NOMO-1 treated with DMSO at 0.1 percent for 48 hours (cell line): ENCODE measurements around the gene SLIT1.
A peak's percentile ranks its signal among the peaks of the same experiment; 100 is the strongest.
"Not testable (repeated sequence)": the region's sequence is repeated elsewhere in the genome, so short reads cannot be mapped to it uniquely, and the experiment has no call there.

Experiments used
- DNase-seq: peaks from one replicate; lab custom pipeline; 2025; ENCODE audit not compliant: unreplicated experiment; lab: John Stamatoyannopoulos, UW

SLIT1 gene

DNA sequence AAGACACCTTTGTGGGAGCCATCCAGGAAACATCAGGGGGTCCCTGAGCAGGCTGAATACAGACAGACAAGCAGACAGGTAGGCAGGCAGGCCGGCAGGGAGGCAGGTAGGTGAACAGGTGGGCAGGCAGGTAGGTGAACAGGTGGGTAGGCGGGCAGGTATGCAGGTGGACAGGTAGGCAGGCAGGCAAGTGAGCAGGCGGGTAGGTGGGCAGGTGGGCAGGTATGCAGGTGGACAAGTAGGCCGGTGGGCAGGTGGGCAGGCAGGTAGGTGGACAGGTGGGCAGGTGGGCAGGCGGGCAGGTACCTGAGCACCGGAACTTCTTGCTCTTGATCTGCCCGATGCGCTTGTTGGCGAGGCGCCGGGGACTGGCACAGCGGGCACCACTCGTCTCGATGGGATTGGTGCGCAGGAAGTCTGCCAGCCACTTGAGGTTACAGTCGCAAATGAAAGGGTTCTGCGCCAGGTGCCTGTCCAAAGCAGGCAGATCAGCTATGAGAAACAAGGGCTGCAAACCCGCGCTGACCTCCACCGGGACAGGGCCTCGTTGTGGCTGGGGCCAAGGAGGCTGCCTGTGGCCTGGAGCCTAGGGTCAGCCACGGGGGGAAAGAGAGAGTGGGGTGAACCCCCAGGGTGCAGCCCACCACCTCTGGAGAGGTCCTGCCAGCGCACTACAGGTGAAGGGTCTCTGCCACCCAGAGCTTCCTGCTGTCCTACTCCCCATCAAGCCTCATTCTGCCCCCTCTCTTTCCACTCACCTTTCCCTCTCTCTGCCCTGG is 136.9 kb downstream of the SLIT1 start:
- no peak for DNase-seq

- no peak for DNase-seq
Measured at GRCh38 chr10:97047788-97048187, 138.0 kb downstream of the SLIT1 start.

- no peak for DNase-seq
Measured at GRCh38 chr10:97047083-97047736, 138.5 kb downstream of the SLIT1 start.

GRCh38 chr10:97046456-97047082 is 139.2 kb downstream of the SLIT1 start:
- DNase-seq, result no peak

GRCh38 chr10:97043563-97043855 is 142.2 kb downstream of the SLIT1 start:
- no peak for DNase-seq

DNA sequence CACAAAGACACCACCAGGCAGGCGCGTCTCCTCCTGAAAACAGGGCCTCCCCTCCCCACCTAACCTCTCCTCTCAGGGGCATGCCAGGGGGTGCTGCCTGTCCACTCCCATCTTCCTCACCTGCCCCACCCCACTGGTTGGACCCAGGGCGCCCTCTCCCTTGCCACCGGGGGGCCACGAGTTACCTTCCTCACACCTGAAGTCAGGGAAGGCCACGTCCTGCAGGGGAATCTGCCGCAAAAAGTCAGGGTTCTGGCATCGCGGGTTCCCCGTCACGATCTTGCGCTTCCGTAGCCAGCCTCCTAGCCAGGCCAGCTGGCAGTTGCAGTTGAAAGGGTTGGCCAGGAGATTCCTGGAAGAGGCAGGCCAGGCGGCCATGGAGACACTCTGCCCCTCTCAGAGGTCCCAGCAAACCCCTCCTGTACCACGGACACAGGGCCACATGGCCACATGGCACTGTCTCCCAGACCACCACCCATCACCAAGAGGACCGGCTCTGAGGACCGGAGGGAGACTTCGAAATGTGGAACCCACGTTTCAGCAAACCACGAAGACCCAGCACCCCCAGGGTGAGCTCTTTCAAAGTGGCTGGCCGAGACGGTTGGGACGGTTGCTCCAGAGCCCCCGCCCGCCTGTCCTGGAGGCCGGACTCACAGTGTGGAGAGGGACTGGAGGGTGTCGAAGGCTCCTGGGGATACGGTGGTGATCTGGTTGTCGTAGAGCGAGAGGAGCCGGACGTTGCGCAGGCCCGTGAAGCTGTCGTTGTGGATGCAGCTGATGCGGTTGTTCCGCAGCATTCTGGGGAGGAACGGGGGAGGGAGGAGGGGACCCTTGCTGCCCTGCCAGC is 142.8 kb downstream of the SLIT1 start:
- DNase-seq, result no peak

DNA sequence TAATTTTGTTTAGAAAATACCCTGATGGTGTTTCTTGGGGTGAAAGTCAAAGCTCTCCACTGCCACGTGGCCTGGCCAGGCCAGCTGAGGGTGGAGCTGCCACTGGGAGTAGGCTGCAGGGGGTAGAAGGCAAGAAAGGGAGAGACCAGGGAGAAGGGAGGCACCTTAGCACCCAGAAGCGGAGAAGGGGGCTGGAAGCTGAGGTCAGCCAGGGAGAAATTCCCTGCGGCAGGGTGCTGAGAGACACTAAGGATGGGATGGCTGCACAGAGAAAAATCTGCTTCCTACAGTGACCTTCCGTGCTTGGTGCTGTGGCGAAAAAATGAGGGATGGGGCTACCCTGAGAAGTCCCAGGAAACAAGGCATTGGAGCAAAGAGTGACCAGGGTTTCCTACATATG is 143.7 kb downstream of the SLIT1 start:
- no peak for DNase-seq

DNA sequence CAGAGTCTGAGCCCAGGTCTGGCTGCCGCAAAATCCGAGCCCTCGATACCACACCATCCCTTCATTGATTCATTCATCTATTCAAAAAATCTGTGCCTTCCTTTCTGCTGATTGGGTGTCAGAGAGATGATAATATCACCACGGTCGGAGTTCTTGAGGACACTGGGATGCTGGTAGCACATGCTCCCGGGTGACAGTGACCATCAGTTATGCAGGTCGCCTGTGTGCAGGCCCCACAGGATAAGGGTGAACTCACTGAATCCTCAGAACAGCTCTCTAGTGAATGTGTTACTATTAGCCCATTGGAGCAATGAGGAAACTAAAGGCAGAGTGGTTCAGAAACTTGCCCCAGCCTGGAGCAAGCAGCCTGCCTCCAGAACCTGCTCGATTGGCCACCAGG is 145.1 kb downstream of the SLIT1 start:
- no peak for DNase-seq

GRCh38 chr10:97040248-97040584 is 145.5 kb downstream of the SLIT1 start:
- DNase-seq, result no peak

DNA sequence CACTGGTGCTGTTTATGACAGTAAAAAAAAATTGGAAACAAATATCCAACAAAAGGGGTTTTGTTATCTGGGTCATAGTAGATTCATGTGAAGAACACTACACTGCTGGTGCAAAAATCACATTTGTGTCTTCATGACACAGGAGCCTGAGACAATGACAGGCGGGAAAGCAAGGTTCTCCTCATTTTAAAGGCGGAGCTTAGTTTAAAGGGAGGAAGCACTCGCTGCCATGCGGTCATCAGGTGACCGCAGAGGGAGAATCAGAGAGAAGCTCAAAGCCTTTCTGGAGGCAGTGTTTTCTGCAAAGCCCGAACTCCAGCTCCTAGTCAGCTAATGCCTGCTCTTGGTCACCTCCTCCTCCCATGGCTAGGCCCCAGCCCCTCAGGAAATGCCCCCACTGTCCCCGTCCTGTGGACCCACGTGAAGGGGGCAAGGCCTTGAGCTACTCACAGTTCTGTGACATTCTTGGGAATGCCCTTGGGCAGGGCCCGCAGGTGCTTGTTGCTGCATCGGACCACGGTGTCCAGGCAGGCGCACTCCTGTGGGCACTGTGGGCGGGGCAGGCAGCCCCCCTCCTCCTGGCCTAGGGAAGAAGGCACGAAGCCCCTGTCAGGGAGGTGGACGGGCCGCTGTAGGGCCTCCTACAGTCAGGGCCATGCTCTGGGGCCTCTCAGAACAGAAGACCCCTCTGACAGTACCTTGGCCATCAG is 146.1 kb downstream of the SLIT1 start:
- DNase-seq, result no peak

DNA sequence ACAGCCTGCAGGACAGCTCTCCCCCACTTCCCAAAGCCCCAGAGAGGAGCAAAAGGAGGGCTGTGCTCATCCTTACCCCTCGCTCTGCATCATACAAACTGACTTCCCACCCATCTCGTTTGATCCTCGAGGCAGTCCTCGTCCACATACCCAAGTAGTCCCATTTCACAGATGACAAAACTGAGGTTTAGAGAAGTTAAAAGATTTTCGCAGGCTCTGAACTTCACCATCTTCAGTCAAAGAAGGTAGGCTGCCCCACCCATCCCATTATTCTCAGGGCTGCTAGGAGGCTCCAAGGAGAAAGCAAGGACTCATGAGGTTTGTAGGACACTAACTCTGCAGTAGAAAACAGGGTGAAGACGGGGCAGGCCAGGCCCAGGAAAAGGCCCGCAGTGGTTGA is 147.1 kb downstream of the SLIT1 start:
- DNase-seq, result no peak

DNA sequence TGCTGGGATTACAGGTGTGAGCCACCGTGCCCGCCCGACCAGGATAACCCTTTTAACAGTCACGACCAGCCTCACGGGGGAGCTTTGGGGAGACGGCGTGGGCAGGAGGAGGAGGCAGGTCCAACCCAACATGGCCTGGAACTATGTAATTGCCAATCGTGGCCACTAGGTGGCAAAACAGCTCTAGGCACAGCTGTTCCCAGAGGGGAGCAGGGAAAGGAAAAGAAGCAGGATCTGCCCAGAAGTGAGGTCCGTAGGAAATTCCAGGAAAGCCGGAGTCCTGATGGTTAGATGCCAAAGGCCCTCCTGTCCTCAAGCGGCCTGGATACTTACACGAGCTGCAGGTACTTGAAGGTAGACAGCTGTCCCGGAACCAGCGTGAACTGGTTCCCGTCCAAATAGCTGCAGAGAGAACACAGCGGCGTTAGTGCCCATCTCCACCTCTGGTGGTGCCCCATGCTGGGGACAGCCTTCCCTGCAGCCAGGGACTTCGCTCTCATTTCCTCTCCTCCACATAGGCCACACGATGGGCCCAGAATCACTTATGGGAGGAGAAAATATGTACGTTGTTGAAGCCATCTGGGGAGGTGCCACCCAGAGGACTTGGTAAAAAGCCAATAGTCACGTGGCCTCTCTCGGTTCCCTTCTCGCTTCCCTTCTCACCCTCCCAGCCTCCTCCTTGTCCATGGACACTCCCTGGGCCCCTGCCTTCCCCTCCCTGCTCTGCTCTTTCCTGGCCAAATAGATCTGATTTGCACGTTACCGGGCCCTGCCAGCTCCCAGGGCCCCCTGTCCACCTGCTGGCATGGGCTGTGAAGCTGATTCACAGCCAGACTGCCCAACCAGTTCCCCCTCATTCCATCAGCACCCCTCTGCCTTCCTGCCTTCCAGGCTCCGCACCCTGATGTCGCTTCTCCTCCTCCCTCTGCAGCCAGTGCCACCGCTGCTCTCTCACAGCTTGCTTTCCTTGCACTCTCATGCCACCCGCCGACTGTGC is 148.1 kb downstream of the SLIT1 start:
- peak; percentile 70 for DNase-seq

- no peak for DNase-seq
Measured at GRCh38 chr10:97034958-97035769, 150.6 kb downstream of the SLIT1 start.

- no peak for DNase-seq
Measured at GRCh38 chr10:97034301-97034700, 151.5 kb downstream of the SLIT1 start.

- not testable (repeated sequence) for DNase-seq
Measured at GRCh38 chr10:97033841-97034240, 151.9 kb downstream of the SLIT1 start.

GRCh38 chr10:97032624-97033023 is 153.1 kb downstream of the SLIT1 start:
- no peak for DNase-seq

GRCh38 chr10:97031459-97031858 is 154.3 kb downstream of the SLIT1 start:
- no peak for DNase-seq

- no peak for DNase-seq
Measured at GRCh38 chr10:97030894-97031293, 154.9 kb downstream of the SLIT1 start.

GRCh38 chr10:97029271-97029670 is 156.5 kb downstream of the SLIT1 start:
- DNase-seq, result no peak
